HCT116 (cell line): ENCODE data around the gene ESPNL.

ENCODE experiments used
- EGR1 ChIP-seq: IDR thresholded peaks from 2 replicates; pipeline ENCODE4 v1.6.1; 2012; ENCODE audit warnings: low read depth
- EZH2 ChIP-seq: fragments of 200-600 bp; sonication (generic); IDR thresholded peaks from 2 replicates; pipeline ENCODE4 v1.6.1; 2017; ENCODE audit warnings: antibody characterized with exemption, mixed run types
- POLR2A ChIP-seq: IDR thresholded peaks from 2 replicates; pipeline ENCODE4 v1.7.0; 2011; ENCODE audit warnings: borderline replicate concordance; ENCODE audit not compliant: insufficient read depth, insufficient read length; ENCODE audit errors: extremely low read depth
- REST ChIP-seq: IDR thresholded peaks from 2 replicates; pipeline ENCODE4 v1.6.1; 2012; ENCODE audit warnings: low read depth
- SIN3A ChIP-seq: IDR thresholded peaks from 2 replicates; pipeline ENCODE4 v1.6.1; 2012; ENCODE audit warnings: low read depth
- ZFX ChIP-seq: fragments of 450-650 bp; IDR thresholded peaks from 2 replicates; pipeline ENCODE4 v1.6.1; 2017
- ZNF274 ChIP-seq: fragments of 200-500 bp; sonication (Bioruptor generic); IDR thresholded peaks from 2 replicates; pipeline ENCODE4 v1.6.1; 2014; ENCODE audit warnings: mild to moderate bottlenecking, low read depth, low read length, inconsistent platforms
- TF ChIP-seq, protein P1 (sequence below), 3 experiments: fragments of 200-600 bp in 1 of 3; sonication (generic) in 1 of 3; IDR thresholded peaks in 2 of 3; conservative IDR thresholded peaks in 1 of 3; 2 replicates each; pipeline ENCODE4 v1.5.1; 2012 to 2017; ENCODE audit warnings: low read depth in 2 of 3, low read length in 2 of 3, antibody characterized with exemption in 1 of 3, borderline replicate concordance in 1 of 3, control low read depth in 1 of 3, mild to moderate bottlenecking in 1 of 3, mixed read lengths in 1 of 3, mixed run types in 1 of 3, moderate library complexity in 1 of 3; ENCODE audit not compliant: insufficient read depth in 1 of 3

GRCh38 chr2:238079874-238080327, 20.2 kb upstream of the ESPNL start:
- TF ChIP-seq SIN3A (no peak), ZNF274 (no peak), REST (no peak), EGR1 (no peak), EZH2 (no peak), POLR2A (no peak), ZFX (no peak)
- TF ChIP-seq, protein P1, sequence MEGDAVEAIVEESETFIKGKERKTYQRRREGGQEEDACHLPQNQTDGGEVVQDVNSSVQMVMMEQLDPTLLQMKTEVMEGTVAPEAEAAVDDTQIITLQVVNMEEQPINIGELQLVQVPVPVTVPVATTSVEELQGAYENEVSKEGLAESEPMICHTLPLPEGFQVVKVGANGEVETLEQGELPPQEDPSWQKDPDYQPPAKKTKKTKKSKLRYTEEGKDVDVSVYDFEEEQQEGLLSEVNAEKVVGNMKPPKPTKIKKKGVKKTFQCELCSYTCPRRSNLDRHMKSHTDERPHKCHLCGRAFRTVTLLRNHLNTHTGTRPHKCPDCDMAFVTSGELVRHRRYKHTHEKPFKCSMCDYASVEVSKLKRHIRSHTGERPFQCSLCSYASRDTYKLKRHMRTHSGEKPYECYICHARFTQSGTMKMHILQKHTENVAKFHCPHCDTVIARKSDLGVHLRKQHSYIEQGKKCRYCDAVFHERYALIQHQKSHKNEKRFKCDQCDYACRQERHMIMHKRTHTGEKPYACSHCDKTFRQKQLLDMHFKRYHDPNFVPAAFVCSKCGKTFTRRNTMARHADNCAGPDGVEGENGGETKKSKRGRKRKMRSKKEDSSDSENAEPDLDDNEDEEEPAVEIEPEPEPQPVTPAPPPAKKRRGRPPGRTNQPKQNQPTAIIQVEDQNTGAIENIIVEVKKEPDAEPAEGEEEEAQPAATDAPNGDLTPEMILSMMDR (IDR thresholded peaks at IDR 0.05 in 2 of 3, conservative IDR thresholded peaks at IDR 0.05 in 1 of 3; ENCODE audit: borderline replicate concordance in 1 of 3, insufficient read depth in 1 of 3, low read depth in 2 of 3, low read length in 2 of 3), result no peak
